Measurements from ENCODE around the gene PHTF2. TPM values are rescaled to one million over a fixed set of nuclear protein-coding genes. Genes with fewer than 3 reads are reported as not detected.

The PHTF2 gene
- total and polyA plus RNA-seq, 2 donors (not counting 3 experiments of a cell fraction or from before 2014, with no cell fraction given): 13.3 to 21.4 TPM

- H3K27me3 ChIP-seq (ENCODE audit: control insufficient read depth in 2 of 2, insufficient read depth in 2 of 2, low read length in 2 of 2): no peaks in the 10 kb centered on the region
- H4K20me1 ChIP-seq (replicated peaks; ENCODE audit: control insufficient read depth, extremely low read depth, insufficient read depth, low read length): no peaks in the 10 kb centered on the region
- no peak overlapping the region for H3K4me3 ChIP-seq (replicated peaks in 1 of 3; ENCODE audit: insufficient read depth in 1 of 3, low read depth in 1 of 3, low read length in 3 of 3)
- FAIRE-seq (no peak), DNase-seq (ENCODE audit: low read depth, low spot score) (no peak)
- peaks cover 11% of the 10 kb centered on the region for H3K79me2 ChIP-seq (ENCODE audit: control insufficient read depth, insufficient read depth, low read length)
- no peak overlapping the region for H2AFZ ChIP-seq (ENCODE audit: low read depth, low read length)
- ChIA-PET CTCF (interaction anchor here (1.0 to 2.7 kb wide), 3 partner anchors 8 to 274 kb away, joined by 3 to 10 read pairs (median 4); no protein-coding TSS in a partner anchor), POLR2A (no interaction called here)
- intact Hi-C loops (cut with micrococcal nuclease) (no loop called here), dilution Hi-C loops (cut with MboI; ENCODE audit: extremely low pct_ligation_motif_present, low sequenced_read_pairs) (no loop called here)
- no TSS peak for BruUV-seq (replicated peaks)
- H3K9me3 ChIP-seq (replicated peaks; ENCODE audit: control insufficient read depth, insufficient read depth, low read length): no peaks in the 10 kb centered on the region
- no peak overlapping the region for H3K9ac ChIP-seq (replicated peaks; ENCODE audit: extremely low read depth, insufficient read depth, low read length)
- no peaks in the 10 kb centered on the region for H3K36me3 ChIP-seq (ENCODE audit: control insufficient read depth in 2 of 2, extremely low read depth in 1 of 2, insufficient read depth in 2 of 2, low read length in 2 of 2)
- H3K4me1 ChIP-seq (ENCODE audit: control insufficient read depth, extremely low read depth, insufficient read depth, low read length): no peaks in the 10 kb centered on the region
- no peaks in the 10 kb centered on the region for H3K9me1 ChIP-seq (replicated peaks; ENCODE audit: control insufficient read depth, extremely low read depth, insufficient read depth, low read length)
- no peak overlapping the region for H3K27ac ChIP-seq (ENCODE audit: insufficient read depth, low read depth, low read length)
- TF ChIP-seq FOS (IDR thresholded peaks at IDR 0.05; ENCODE audit: borderline replicate concordance, insufficient read depth, low read length): no peak
- no peak for TF ChIP-seq POLR2A (IDR thresholded peaks at IDR 0.05; ENCODE audit: low read depth, low read length)
- no peak for TF ChIP-seq JUN (IDR thresholded peaks at IDR 0.05; ENCODE audit: borderline replicate concordance, insufficient read depth, insufficient read length, low read depth)
- TF ChIP-seq, protein P1, sequence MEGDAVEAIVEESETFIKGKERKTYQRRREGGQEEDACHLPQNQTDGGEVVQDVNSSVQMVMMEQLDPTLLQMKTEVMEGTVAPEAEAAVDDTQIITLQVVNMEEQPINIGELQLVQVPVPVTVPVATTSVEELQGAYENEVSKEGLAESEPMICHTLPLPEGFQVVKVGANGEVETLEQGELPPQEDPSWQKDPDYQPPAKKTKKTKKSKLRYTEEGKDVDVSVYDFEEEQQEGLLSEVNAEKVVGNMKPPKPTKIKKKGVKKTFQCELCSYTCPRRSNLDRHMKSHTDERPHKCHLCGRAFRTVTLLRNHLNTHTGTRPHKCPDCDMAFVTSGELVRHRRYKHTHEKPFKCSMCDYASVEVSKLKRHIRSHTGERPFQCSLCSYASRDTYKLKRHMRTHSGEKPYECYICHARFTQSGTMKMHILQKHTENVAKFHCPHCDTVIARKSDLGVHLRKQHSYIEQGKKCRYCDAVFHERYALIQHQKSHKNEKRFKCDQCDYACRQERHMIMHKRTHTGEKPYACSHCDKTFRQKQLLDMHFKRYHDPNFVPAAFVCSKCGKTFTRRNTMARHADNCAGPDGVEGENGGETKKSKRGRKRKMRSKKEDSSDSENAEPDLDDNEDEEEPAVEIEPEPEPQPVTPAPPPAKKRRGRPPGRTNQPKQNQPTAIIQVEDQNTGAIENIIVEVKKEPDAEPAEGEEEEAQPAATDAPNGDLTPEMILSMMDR (IDR thresholded peaks at IDR 0.05; ENCODE audit: extremely low read depth in 1 of 2, insufficient read depth in 1 of 2, low read depth in 1 of 2, low read length in 2 of 2): no peak
- TF ChIP-seq POLR2AphosphoS5 (IDR thresholded peaks at IDR 0.05; ENCODE audit: insufficient read depth, low read depth, low read length): no peak
- no peak for TF ChIP-seq GATA2 (IDR thresholded peaks at IDR 0.05; ENCODE audit: insufficient read depth, insufficient read length, low read depth, low read length)
- no peak for TF ChIP-seq MAX (IDR thresholded peaks at IDR 0.05; ENCODE audit: insufficient read depth, insufficient read length)
- no peak for TF ChIP-seq EZH2 (IDR thresholded peaks at IDR 0.05; ENCODE audit: borderline replicate concordance, low read depth, low read length, severe bottlenecking)
- no peak for TF ChIP-seq MYC (IDR thresholded peaks at IDR 0.05; ENCODE audit: low read depth, low read length)
- no peak overlapping the region for H3K4me2 ChIP-seq (ENCODE audit: insufficient read depth, low read length)
Observed at GRCh38 chr7:77765481-77765880, 33.1 kb upstream of the PHTF2 start.
